Breast epithelium (tissue), 3 donors: Measurements from ENCODE around the gene LAMA4.

Experiments
- POLR2A ChIP-seq: fragments of 450-650 bp; IDR thresholded peaks from one replicate; pipeline ENCODE4 v1.6.1; 2016; ENCODE audit warnings: antibody characterized with exemption, mild to moderate bottlenecking, moderate library complexity
- POLR2AphosphoS5 ChIP-seq, 3 donors: sonication (generic); formaldehyde crosslinking; IDR thresholded peaks; one replicate each; pipeline ENCODE4 v1.6.1; 2017; ENCODE audit warnings: antibody characterized with exemption in 3 of 3
- TF ChIP-seq, protein P1 (sequence below), 3 donors: fragments of 450-650 bp; IDR thresholded peaks; one replicate each; pipeline ENCODE4 v1.5.1; 2016 to 2017; ENCODE audit warnings: antibody characterized with exemption in 3 of 3, mild to moderate bottlenecking in 3 of 3, moderate library complexity in 3 of 3

DNA sequence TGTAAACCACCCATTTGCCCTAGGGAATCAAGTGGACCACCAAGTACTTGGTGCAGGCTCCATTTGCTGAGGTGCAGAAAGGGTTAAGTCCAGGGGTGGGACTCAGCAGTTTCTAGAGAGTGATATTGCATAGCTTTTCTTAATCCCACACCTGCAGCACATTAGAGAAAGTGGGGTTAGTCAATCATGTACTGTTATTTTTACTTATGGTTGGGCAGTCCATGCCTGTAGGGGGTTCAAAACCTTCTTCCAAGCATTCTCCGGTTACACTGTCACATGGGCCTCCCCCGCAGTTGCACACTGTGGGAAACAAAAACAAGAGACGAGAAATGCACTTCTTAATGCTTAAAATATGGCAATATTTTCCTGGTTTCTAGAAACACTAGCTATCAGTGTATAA is 65.5 kb downstream of the LAMA4 start:
- TF ChIP-seq, protein P1, sequence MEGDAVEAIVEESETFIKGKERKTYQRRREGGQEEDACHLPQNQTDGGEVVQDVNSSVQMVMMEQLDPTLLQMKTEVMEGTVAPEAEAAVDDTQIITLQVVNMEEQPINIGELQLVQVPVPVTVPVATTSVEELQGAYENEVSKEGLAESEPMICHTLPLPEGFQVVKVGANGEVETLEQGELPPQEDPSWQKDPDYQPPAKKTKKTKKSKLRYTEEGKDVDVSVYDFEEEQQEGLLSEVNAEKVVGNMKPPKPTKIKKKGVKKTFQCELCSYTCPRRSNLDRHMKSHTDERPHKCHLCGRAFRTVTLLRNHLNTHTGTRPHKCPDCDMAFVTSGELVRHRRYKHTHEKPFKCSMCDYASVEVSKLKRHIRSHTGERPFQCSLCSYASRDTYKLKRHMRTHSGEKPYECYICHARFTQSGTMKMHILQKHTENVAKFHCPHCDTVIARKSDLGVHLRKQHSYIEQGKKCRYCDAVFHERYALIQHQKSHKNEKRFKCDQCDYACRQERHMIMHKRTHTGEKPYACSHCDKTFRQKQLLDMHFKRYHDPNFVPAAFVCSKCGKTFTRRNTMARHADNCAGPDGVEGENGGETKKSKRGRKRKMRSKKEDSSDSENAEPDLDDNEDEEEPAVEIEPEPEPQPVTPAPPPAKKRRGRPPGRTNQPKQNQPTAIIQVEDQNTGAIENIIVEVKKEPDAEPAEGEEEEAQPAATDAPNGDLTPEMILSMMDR (IDR thresholded peaks at IDR 0.05) = no peak
- TF ChIP-seq POLR2A (no peak), POLR2AphosphoS5 (IDR thresholded peaks at IDR 0.05) (no peak)
